AG04449 (cell line): ENCODE measurements around the gene TBC1D10A.

Source experiments
- CTCF ChIA-PET: fragments of 350-600 bp; formaldehyde crosslinking; extraction: SDS; loops from one replicate; lab custom pipeline; 2021; ENCODE audit warnings: antibody characterized with exemption; lab: Yijun Ruan, JAX
- POLR2A ChIA-PET: fragments of 400-600, 350-600 bp; formaldehyde crosslinking; extraction: SDS; loops from one replicate; lab custom pipeline; 2020; ENCODE audit warnings: antibody characterized with exemption, inconsistent platforms; lab: Yijun Ruan, JAX
- DNase-seq: peaks from one replicate; pipeline ENCODE4 v3.0.0-alpha.2; 2010; ENCODE audit warnings: low read depth, low spot score
- H3K4me3 ChIP-seq: 2 replicates; pipeline ENCODE4 v1.5.1; 2011; ENCODE audit warnings: low read depth, mild to moderate bottlenecking, control low read depth, low read length
- CTCF ChIP-seq: IDR thresholded peaks from one replicate; pipeline ENCODE4 v1.5.1; 2011; ENCODE audit warnings: mild to moderate bottlenecking, moderate library complexity, low read length, control low read depth, inconsistent platforms; ENCODE audit not compliant: insufficient read depth; ENCODE audit errors: missing control alignments

Gene TBC1D10A

GRCh38 chr22:30291058-30291892, 35.5 kb downstream of the TBC1D10A start:
- CTCF ChIA-PET = interaction anchor here (1.0 to 7.9 kb wide), 6 partner anchors 9 to 183 kb away, joined by 3 to 235 read pairs (median 6); partner anchors contain the start of genes RNF215 and SEC14L2
- no peak for DNase-seq
- H3K4me3 ChIP-seq = no peak overlapping the region
- no peak for TF ChIP-seq CTCF
- POLR2A ChIA-PET = interaction anchor here (0.6 to 1.2 kb wide), 5 partner anchors 9 to 87 kb away, joined by 3 to 4 read pairs (median 3); partner anchors contain the start of gene TBC1D10A

GRCh38 chr22:30290342-30291057, 36.2 kb downstream of the TBC1D10A start:
- DNase-seq = no peak
- ChIA-PET CTCF (interaction anchor here (1.0 to 7.9 kb wide), 8 partner anchors 9 to 182 kb away, joined by 3 to 235 read pairs (median 16); partner anchors contain the start of genes RNF215 and SEC14L2), POLR2A (interaction anchor here (0.6 to 1.5 kb wide), 7 partner anchors 10 to 87 kb away, joined by 3 to 4 read pairs (median 3); partner anchors contain the start of genes CCDC157, SF3A1 and TBC1D10A)
- no peak overlapping the region for H3K4me3 ChIP-seq
- TF ChIP-seq CTCF = no peak

GRCh38 chr22:30289980-30290313, 36.8 kb downstream of the TBC1D10A start:
- no peak for DNase-seq
- CTCF ChIA-PET = interaction anchor here (1.9 to 7.9 kb wide), 9 partner anchors 11 to 181 kb away, joined by 5 to 235 read pairs (median 25); partner anchors contain the start of genes RNF215, SEC14L2 and TBC1D10A
- POLR2A ChIA-PET = interaction anchor here (0.9 to 2.0 kb wide), 4 partner anchors 12 to 98 kb away, joined by 3 to 6 read pairs (median 4); partner anchors contain the start of genes CCDC157 and SF3A1
- no peak for TF ChIP-seq CTCF
- peak overlapping the region; percentile 55 for H3K4me3 ChIP-seq

- TF ChIP-seq CTCF = no peak
- ChIA-PET CTCF (interaction anchor here (0.5 to 7.9 kb wide), 23 partner anchors 11 to 443 kb away, joined by 3 to 235 read pairs (median 15); partner anchors contain the start of genes RNF215, SEC14L2 and TBC1D10A), POLR2A (interaction anchor here (0.9 to 2.0 kb wide), 6 partner anchors 12 to 98 kb away, joined by 3 to 11 read pairs (median 4); partner anchors contain the start of genes CCDC157, SF3A1 and TBC1D10A)
- peak; percentile 83 for DNase-seq
- peak within 1 kb of the TSS; percentile 81 for H3K4me3 ChIP-seq
Measured at GRCh38 chr22:30289141-30289979, 37.4 kb downstream of the TBC1D10A start, which contains the start of gene CASTOR1. Gene CASTOR1, minus strand, starts transcription at chr22:30289505. Its CDS starts 8 bp downstream, at chr22:30289497.

- ChIA-PET CTCF (interaction anchor here (0.6 to 7.9 kb wide), 42 partner anchors 11 to 277 kb away, joined by 3 to 235 read pairs (median 9); partner anchors contain the start of genes CCDC157, RNF215, SEC14L2 and SF3A1), POLR2A (interaction anchor here (0.7 to 2.0 kb wide), 7 partner anchors 11 to 99 kb away, joined by 3 to 11 read pairs (median 4); partner anchors contain the start of genes CCDC157, SF3A1 and TBC1D10A)
- no peak for DNase-seq
- no peak for TF ChIP-seq CTCF
- H3K4me3 ChIP-seq = peak overlapping the region; percentile 81
Measured at GRCh38 chr22:30288419-30289140, 38.2 kb downstream of the TBC1D10A start.
